ENCODE measurements around the gene AMZ2. TPM values are rescaled to one million over a fixed set of nuclear protein-coding genes. Genes with fewer than 3 reads are reported as not detected.

The AMZ2 gene
- total RNA-seq, 1 donor from 2014 or later: 76.2 TPM

DNA sequence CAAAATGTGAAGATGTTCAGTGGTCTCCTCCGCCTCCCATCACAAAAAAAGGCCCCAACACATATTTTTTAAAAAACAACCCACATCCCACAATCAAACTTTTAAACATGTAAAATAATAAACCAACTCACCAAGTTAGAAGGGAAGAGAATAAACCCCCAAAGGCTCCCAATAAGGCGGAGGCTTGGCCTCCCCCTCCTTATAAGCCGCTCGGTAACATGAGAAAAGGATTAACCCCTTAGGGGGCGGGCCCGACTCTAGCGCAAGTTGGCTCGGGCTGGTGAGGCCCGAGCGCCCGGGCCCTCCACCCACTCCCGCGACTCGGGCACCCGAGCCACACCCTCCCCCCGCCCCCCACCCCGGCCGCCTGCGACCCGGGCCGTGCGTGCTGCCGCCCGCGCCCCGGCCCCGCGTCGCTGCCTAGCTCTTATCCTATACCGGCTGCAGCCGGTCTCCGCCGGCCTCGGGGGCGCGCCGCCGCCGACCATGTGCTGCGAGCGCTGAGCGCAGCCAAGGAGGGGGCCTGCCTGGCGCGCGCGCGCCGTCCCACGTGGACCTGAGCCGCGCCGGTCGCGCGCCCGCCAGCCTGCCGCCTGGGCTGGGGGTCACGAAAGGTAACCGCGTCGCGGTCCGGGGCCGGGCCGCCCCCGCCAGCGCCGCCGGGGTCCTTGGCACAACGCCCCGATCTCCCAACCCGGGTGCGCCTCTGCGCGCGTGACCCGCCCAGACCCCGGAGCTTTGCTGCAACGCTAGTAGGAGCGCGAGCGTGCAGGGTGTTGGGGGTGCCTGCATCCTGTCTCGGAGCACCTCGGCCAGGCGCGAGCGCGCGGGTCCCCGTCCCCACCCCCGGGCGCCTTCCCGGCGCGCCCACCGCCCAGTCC is 43.4 kb downstream of the AMZ2 start, which contains the start of the genes ARSG and SLC16A6:
Gene ARSG, plus strand, starts transcription at position 541 of the 881 bp plus-strand sequence. CDS start 15,999 bp downstream, outside the sequence.
Gene SLC16A6, minus strand, starts transcription at position 173 of the 881 bp plus-strand sequence. CDS start 12,807 bp downstream, outside the sequence.
- H3K9ac ChIP-seq (ENCODE audit: low read length): peak within 1 kb of the TSS; percentile 75
- no peak for TF ChIP-seq EZH2 (IDR thresholded peaks at IDR 0.05; ENCODE audit: insufficient read depth, low read length)
- TF ChIP-seq, protein P1, sequence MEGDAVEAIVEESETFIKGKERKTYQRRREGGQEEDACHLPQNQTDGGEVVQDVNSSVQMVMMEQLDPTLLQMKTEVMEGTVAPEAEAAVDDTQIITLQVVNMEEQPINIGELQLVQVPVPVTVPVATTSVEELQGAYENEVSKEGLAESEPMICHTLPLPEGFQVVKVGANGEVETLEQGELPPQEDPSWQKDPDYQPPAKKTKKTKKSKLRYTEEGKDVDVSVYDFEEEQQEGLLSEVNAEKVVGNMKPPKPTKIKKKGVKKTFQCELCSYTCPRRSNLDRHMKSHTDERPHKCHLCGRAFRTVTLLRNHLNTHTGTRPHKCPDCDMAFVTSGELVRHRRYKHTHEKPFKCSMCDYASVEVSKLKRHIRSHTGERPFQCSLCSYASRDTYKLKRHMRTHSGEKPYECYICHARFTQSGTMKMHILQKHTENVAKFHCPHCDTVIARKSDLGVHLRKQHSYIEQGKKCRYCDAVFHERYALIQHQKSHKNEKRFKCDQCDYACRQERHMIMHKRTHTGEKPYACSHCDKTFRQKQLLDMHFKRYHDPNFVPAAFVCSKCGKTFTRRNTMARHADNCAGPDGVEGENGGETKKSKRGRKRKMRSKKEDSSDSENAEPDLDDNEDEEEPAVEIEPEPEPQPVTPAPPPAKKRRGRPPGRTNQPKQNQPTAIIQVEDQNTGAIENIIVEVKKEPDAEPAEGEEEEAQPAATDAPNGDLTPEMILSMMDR (IDR thresholded peaks at IDR 0.05; ENCODE audit: insufficient read depth, low read depth, low read length): no peak
- H3K9me3 Mint-ChIP-seq (ENCODE audit: unreplicated experiment): no peaks in the 10 kb centered on the region
- no peaks in the 10 kb centered on the region for H3K36me3 Mint-ChIP-seq (ENCODE audit: low read depth, unreplicated experiment)
- H3K9me3 ChIP-seq (ENCODE audit: insufficient read depth, low read depth, low read length): no peaks in the 10 kb centered on the region
- H3K27ac ChIP-seq (ENCODE audit: low read depth, low read length): peak within 1 kb of the TSS; percentile 19
- DNase-seq (ENCODE audit: low read depth) (peak; percentile 26), FAIRE-seq (no peak)
- peaks cover 6% of the 10 kb centered on the region for H3K4me1 ChIP-seq (ENCODE audit: insufficient read depth, low read length)
- H3K4me3 ChIP-seq (ENCODE audit: insufficient read depth, low read depth, low read length): peak within 1 kb of the TSS; percentile 61
- no peaks in the 10 kb centered on the region for H3K79me2 ChIP-seq (ENCODE audit: insufficient read depth, low read length)
- peaks cover 5% of the 10 kb centered on the region for H3K4me1 Mint-ChIP-seq (ENCODE audit: low read depth, unreplicated experiment)
- peak within 1 kb of the TSS; percentile 82 for H3K4me3 Mint-ChIP-seq (ENCODE audit: unreplicated experiment)
- H3K36me3 ChIP-seq (ENCODE audit: insufficient read depth, low read length): no peaks in the 10 kb centered on the region
- H3K27me3 Mint-ChIP-seq (ENCODE audit: low read depth, unreplicated experiment): peaks cover 46% of the 10 kb centered on the region
- peaks cover 14% of the 10 kb centered on the region for H3K27me3 ChIP-seq (ENCODE audit: insufficient read depth, low read length)
- H3K27ac Mint-ChIP-seq (ENCODE audit: unreplicated experiment): no peak within 1 kb of the TSS
- H2AFZ ChIP-seq (ENCODE audit: low read depth, low read length): peak within 1 kb of the TSS; percentile 88
- peak within 1 kb of the TSS; percentile 97 for H3K4me2 ChIP-seq (ENCODE audit: low read length)
- peaks cover 8% of the 10 kb centered on the region for H4K20me1 ChIP-seq (ENCODE audit: insufficient read depth, low read length)

DNA sequence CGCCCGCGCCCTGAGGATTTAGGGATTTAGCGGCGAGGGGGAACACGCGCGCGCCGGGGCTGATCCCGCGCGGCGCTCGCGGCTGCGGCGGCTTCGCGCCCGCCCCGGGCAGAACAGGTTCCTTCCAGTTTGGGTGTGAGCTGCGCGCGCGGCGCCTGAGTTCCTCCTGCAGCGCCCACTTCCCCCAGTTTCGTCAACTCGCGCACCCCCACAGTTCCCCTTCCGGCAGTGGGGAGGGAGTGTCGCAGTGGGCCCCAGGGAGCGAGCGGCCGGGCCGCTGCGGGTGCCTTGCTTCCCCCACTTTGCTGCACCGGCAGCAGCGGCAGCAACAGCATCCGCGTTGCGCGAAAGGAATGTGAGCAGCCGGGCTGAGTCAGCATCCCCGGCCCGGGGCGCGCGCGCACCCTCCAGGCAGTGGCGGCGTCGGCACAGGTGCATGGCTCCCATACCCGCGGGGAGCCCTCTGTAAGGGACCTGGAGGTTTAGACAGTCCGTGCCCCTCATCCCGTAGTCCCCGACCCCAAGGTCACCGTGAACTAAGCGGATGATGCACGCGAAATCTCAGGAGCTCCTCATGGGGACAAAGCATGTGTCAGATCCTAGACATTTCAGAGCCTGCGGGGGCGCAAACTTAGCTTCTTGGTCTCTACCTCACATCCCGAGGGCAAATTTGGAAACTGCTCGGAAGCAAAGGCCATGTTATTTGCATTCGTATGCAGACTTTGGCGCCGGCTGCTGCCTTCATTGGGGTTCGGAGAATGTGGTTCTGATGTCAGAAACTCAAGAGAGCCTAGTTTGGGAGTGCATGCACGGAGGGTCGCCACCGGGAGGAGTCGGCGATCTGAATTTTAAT is 44.2 kb downstream of the AMZ2 start:
- H3K4me3 Mint-ChIP-seq (ENCODE audit: unreplicated experiment): peak overlapping the region; percentile 66
- peaks cover 5% of the 10 kb centered on the region for H3K4me1 Mint-ChIP-seq (ENCODE audit: low read depth, unreplicated experiment)

More for the DNA sequence above, 44.2 kb downstream of the AMZ2 start:
- peak; percentile 68 for DNase-seq (ENCODE audit: low read depth)
- TF ChIP-seq, protein P1 (IDR thresholded peaks at IDR 0.05; ENCODE audit: insufficient read depth, low read depth, low read length): no peak
- TF ChIP-seq EZH2 (IDR thresholded peaks at IDR 0.05; ENCODE audit: insufficient read depth, low read length): no peak
- Histone ChIP-seq H4K20me1 (ENCODE audit: insufficient read depth, low read length) (peaks cover 8% of the 10 kb centered on the region), H3K4me2 (ENCODE audit: low read length) (peak overlapping the region; percentile 97), H3K9ac (ENCODE audit: low read length) (peak overlapping the region; percentile 75), H3K27me3 (ENCODE audit: insufficient read depth, low read length) (peaks cover 14% of the 10 kb centered on the region), H2AFZ (ENCODE audit: low read depth, low read length) (peak overlapping the region; percentile 88), H3K9me3 (ENCODE audit: insufficient read depth, low read depth, low read length) (no peaks in the 10 kb centered on the region), H3K79me2 (ENCODE audit: insufficient read depth, low read length) (no peaks in the 10 kb centered on the region), H3K4me1 (ENCODE audit: insufficient read depth, low read length) (peaks cover 6% of the 10 kb centered on the region), H3K27ac (ENCODE audit: low read depth, low read length) (peak overlapping the region; percentile 19), H3K4me3 (ENCODE audit: insufficient read depth, low read depth, low read length) (peak overlapping the region; percentile 61), H3K36me3 (ENCODE audit: insufficient read depth, low read length) (no peaks in the 10 kb centered on the region)
- Mint-ChIP-seq H3K27me3 (ENCODE audit: low read depth, unreplicated experiment) (peaks cover 44% of the 10 kb centered on the region), H3K27ac (ENCODE audit: unreplicated experiment) (no peak overlapping the region), H3K36me3 (ENCODE audit: low read depth, unreplicated experiment) (no peaks in the 10 kb centered on the region), H3K9me3 (ENCODE audit: unreplicated experiment) (no peaks in the 10 kb centered on the region)
- no peak for FAIRE-seq

Data from astrocyte (in vitro differentiated cells and primary cell).